Fibroblast of skin of back (primary cell): ENCODE measurements around the gene ARF3.

Source experiments
- DNase-seq: peaks from one replicate; pipeline ENCODE4 v3.0.0-alpha.2; 2013

The ARF3 gene

DNA sequence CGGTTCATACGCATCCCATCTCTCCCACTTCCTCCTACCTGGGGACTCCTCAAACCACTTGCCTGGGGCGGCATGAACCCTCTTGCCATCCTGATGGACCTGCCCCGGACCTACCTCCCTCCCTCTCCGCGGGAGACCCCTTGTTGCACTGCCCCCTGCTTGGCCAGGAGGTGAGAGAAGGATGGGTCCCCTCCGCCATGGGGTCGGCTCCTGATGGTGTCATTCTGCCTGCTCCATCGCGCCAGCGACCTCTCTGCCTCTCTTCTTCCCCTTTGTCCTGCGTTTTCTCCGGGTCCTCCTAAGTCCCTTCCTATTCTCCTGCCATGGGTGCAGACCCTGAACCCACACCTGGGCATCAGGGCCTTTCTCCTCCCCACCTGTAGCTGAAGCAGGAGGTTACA lies 24.5 kb upstream of the ARF3 start:
- no peak for DNase-seq

- DNase-seq: no peak
These were observed 23.9 kb upstream of the ARF3 start for GRCh38 chr12:48980953-48981756.

- DNase-seq: no peak
These were observed 23.2 kb upstream of the ARF3 start for GRCh38 chr12:48980389-48980952.

GRCh38 chr12:48979602-48980388 lies 22.5 kb upstream of the ARF3 start:
- no peak for DNase-seq

DNA sequence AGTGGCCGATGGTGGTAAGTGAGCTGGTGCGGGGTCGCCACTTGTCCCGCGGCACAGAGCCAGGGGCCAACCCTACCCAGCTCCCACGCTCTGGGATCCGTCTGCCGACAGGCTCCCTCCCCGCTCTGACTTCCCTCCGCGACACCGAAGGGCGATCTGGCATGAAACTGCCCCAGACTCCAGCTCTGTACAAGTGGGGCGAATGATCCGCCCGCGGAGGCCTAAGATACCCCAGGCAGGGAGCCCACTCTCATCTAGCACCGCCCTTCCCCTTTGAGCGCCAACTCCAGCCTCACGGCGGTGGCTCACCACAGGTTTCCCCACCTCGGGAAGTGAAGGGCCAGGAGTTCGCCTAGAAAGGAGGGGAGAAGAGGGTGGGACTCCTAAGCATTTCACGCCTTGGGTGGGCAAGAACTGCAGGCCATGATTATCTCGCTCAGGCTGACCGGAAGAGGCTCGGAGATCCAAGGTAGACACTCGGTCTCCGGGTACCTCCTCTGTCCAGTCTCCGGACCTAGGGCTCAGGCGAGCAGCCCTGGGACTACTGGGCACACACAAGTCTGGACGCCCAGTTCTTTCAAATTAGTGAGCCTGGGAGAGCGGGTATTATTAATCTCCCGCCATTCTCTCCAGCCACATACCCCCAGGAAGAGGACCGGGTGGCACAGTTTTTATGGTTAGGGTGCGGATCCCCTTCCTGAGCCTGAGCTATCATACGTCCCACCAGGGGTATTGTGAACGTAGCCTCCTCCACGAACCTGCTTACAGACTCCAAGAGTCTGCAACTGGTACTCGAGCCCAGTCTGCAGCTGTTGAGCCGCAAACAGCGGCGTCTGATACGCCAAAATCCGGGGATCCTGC lies 21.7 kb upstream of the ARF3 start:
- no peak for DNase-seq

GRCh38 chr12:48978291-48978740 lies 21.0 kb upstream of the ARF3 start, which contains the start of gene WNT1:
Gene WNT1, plus strand, starts transcription at chr12:48978322. Its CDS starts 329 bp downstream, at chr12:48978651.
- no peak for DNase-seq

DNA sequence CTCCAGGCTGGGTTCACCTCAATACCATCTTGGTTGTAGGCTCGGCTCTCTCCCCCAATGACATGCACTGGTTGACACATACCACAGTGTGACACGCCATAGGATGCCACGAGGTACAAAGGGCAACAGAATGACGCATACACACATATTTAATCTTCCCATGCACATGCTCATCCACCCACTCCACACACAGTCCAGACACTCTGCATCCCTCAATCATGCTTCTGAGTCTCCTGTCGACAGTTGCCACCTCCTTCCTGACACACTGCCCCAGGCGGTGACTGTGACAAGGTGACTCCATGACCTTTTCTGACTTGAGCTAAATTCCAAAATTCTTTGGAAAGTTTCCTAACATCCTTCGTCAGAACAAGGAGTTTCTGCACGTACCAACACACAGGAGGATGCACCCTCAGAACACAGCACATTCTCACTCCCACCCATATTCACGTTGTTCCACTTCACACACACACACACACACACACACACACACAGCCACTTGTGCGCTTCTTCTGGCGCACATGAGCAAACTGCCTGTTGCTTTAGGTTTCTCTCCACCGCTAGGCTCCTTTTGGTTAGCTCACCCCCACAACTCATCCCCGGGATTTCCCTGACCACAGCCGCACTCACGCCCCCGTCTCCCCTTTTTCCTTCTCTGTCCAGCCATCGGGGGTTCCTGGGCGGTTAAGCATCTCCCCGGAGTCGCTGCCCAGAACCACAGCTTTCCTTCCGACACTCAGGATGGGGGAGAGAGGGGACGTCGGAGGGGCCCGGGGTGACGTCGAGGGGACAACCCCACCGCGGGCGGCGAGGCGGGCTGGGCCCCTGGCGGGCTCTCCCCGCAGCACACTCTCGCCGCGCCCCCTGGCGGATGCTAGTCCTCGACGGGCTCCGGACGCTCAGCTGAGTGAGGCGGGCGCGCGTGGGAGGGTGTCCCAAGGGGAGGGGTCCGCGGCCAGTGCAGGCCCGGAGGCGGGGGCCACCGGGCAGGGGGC lies 20.3 kb upstream of the ARF3 start:
- DNase-seq: peak; percentile 53

- peak; percentile 60 for DNase-seq
These were observed 16.8 kb upstream of the ARF3 start for GRCh38 chr12:48973941-48974673.

DNA sequence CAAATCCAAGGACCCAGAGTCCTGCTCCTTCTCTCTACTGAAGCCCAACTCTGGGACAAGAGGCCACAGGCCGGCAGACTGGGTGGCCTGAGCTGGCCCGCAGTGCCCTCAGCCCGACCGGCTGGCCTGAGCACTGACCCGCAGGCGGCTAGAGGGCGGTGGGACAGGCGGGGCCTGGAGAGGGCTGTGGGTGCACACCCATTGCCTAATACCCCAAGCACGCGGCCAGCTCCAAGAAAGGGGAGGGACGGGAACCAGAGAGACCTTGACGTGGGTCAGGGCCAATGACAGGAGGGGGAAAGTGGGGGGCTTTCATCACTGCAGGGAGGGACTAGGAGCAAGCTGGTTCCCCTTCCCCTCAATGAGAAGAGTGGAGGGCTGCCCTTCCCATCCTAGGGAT lies 16.2 kb upstream of the ARF3 start:
- no peak for DNase-seq

DNA sequence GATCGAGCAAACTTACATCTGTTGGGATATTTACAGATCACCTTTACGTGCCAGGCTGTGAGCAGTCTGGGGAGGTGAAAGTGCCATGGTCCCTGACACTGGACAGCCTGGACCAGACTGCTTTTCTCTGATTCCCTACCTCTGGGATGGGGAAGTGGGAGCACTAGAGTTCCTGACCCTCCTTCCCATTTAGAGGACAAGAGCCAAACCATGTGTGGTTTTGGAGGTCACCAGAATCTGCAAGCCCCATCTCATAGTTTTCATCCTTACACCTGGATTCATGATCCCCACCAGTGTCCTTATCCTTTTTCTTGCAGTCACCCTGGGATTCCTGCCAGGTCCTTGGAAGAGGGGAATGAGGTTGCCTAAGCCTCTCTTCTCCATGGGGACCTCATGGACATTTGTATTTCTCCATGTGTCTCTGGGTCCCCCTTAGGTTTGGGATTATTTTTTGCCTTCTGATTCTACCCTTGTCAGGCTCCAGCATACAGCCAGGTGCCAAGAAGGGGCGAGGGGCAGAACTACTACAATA lies 15.7 kb upstream of the ARF3 start:
- no peak for DNase-seq

DNA sequence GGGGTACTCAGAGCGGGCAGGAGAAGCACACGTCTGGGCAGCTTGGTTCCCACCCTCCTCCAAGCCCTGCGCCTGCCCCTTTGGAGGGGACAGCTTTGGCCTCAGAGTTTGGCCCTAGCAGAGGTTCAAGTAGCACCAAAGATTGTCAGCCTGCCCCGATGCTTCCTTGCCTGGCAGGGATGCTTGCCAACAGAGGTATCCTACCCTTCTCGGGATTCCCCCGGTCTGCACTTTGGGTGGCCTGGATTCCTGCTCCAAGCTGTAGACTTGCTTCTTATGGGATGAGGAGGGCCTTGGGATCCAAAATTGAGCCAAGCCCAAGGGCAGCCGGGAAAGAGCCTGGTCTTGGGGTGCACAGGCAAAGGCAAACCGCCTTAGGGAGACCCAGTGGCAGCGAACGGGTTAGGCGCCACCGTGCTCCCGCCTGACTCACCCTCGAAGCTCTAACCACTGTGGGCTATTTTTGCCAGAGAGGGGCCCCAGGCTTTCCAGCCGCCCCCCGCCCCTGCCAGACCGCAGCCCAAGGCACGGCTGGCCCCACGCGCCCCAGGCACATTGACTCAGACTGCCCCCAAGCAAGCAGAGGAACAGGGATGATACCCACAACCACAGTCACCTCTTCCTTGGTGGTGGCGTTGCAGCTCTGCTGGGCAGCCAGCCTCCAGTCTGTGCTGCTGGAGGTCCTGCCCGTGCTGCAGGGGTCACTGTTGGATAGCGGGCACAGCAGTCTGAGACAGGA lies 15.1 kb upstream of the ARF3 start:
- DNase-seq: peak; percentile 69

DNA sequence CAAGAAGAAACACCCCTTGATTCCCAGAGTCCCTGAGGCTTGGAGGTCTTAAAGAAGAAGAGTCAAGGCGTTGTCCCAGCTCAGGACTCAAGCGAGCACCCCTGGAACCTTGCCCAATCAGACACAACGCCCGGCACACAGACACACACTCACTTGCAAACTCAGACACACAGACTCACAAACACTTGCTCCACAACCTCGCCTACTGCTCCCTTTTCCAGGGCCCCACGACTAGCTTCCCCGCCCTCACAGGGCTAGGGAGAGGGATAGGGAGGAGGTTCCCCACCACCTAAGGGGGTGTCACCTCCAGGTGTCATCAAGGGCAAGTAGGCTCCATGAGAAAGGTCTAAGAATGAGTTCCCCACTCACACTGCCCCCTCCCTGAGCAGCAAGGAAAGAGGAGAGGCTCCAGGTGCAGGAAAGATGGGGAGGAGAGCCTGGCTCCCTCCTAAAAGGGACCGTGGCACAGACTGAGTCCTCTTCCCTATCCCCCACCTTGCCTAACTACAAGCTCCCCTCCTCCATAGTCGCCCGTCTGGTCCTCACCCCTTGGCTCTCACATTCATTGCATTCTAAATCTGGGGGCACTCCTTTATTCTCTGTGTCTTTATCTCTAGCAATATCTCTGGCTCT lies 13.5 kb upstream of the ARF3 start:
- no peak for DNase-seq

GRCh38 chr12:48969833-48970701 lies 12.8 kb upstream of the ARF3 start:
- DNase-seq: no peak

GRCh38 chr12:48969160-48969771 lies 12.0 kb upstream of the ARF3 start:
- no peak for DNase-seq

GRCh38 chr12:48968467-48968866 lies 11.2 kb upstream of the ARF3 start:
- no peak for DNase-seq

DNA sequence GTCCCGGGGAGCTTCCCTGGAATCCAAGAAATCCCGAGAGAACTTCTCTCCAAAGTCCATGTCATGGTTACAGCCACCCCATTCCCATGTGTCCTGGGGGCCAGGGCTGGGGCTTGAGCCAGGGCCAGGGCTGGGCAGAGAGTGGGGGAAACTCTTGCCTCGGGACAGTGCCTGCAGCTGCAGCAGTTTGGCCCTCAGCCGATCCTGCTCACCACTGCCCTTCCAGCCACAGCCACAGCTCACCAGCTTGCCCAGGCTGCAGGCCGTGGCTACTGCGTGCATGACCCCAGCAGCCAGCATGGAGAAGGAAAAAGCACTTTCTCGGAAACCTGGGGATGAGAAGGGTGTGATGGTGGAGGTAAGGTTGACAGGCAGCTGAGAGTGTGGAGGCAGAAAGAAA lies 10.7 kb upstream of the ARF3 start:
- DNase-seq: no peak

GRCh38 chr12:48966177-48966895 lies 9.0 kb upstream of the ARF3 start:
- DNase-seq: no peak
